T1000 (cell line): ENCODE data around the gene TIFAB.

ENCODE experiments used
- DNase-seq: peaks from one replicate; lab custom pipeline; 2025; ENCODE audit warnings: mixed read lengths; lab: John Stamatoyannopoulos, UW

Gene TIFAB

GRCh38 chr5:135425641-135426040 is 26.5 kb downstream of the TIFAB start:
- DNase-seq: no peak

DNA sequence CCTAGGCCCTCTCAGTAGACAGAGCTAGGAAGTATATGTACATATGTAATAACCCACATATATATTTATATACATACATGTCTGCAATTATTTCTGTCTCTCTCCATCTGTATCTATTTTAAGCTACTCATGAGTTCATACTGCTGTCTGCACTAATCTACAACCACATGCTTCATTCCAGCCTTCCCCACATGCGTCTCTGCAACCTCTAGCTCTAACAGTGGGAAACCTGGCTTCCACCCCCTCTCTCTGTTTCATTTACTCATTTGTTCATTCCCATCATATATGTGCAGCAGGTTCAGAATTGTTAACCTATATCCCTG is 28.3 kb downstream of the TIFAB start:
- no peak for DNase-seq

DNA sequence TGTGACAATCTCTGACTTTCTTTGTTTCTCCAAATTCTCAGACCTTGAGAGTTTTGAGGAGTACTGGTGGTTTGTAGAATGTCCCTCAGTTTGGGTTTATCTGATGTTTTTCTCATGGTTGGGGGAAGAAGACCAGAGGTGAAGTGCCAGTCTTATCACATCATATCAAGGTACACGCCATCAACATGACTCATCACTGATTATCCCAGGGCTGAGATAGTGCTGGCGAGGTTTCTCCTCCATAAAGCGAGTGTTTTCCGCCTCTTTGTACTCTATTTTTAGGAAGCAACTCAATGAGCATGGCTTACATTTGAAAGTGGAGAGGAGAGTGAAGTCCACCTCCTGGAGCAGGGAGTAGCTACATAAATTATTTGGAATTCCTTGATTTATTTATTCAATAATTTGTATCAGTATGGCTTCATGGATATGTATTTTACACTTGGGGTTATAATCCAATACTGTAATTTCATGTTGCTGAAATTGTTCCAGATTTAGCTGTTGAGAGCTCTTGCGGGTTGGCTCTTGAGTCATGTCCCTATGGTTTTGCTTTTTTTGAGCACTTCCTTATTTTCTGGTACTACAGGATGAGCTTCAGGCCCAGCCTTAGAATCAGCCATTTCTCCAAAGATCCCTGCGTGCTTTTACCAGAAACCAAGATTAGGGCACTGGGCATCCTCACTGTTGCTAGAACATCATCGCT is 28.9 kb downstream of the TIFAB start:
- DNase-seq: no peak

- DNase-seq: no peak
These were observed 29.7 kb downstream of the TIFAB start for GRCh38 chr5:135422419-135422818.

DNA sequence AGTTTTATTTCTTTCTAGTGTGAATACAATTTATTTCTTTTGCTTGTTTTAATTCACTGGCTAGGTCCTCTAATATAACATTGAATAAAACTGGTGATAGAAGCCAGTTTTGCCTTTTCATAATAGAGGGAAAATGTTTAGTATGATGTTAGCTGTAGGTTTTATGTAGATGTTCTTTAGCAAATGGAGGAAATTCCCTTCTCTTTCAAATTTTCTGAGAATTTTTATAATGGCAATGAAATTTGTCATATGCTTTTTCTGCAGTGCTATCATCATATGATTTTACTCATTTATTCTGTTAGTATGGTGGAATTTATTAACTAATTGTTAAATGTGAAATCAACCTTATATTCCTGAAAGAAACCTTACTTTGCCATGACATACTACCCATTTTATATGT is 35.1 kb downstream of the TIFAB start:
- no peak for DNase-seq

DNA sequence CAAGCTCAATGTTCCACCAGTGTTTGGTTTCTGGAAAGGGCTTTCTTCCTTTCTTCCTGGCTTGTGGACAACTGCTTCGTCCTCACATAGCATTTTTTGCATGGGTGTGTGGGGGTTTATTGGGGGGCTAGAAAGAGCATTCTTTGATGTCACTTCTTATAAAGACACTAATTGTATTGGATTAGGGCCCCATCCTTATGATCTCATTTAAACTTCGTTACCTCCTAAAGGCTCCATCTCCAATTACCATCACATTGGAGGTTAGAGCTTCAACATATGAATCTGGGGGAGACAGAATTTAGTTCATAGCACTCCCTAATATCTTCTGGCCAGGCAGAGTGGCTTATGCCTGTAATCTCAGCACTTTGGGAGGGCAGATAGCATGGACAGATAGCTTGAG is 47.1 kb downstream of the TIFAB start:
- DNase-seq: no peak

- no peak for DNase-seq
These were observed 50.1 kb downstream of the TIFAB start for GRCh38 chr5:135402031-135402430.

DNA sequence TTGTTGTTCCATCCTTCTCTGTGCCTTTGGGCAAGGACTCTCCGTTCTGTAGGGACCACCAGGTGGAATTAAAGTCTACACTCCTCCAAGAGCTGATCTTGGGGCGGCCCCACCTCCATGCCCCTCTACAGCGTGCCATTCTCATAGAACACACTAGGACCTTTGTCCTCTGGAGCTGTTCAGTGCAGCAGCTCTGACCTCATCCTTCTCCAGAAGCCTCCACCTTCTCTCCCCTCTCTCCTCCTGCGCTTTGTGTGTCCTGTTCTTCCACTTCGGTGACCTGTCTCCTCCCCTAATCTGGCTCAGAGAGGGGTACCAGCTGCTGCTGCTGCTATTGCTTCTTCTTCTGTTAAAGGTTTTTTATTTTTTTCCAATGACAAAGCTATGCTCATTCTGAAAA is 51.3 kb downstream of the TIFAB start:
- DNase-seq: no peak

DNA sequence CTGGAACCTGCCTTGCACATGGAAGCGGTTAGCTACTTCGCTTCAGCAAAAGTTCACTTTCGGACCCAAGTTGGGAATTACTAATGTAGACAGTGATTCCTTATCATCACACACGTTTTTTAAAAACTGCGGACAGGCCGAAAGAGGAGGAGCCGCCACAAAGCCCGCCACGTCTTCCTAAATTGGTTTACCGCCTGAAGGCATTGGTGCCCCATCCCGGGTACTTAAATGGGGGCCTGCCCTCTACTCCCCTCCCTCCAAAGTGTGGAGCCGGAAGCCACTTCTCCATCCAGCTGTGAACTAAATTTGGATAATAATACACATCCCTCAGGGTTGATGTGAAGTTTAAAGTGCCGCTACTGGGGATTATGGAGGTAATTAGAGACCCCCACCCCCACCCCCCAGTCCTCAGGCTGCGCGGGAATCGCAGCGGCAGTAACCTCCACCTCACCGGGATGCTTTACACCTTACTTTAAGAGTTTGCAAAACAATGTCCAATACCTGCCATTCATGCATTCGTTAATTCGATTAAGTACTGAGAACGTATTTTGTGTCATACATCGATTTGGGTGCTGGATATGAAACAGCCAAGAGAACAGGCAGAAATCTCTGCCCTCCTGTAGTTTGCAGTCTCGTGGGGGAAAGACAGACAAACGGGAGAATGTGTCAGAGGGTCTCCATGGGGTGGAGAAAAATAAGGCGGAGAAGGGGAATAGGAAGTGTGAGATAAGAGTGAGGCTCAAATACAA is 52.2 kb downstream of the TIFAB start:
- DNase-seq: no peak

- peak; percentile 66 for DNase-seq
These were observed 53.0 kb downstream of the TIFAB start, which contains the start of gene MACROH2A1 for GRCh38 chr5:135398855-135399793. TSS of gene MACROH2A1 (minus strand) at chr5:135399231. CDS start at chr5:135389093, 10,138 bp downstream.

DNA sequence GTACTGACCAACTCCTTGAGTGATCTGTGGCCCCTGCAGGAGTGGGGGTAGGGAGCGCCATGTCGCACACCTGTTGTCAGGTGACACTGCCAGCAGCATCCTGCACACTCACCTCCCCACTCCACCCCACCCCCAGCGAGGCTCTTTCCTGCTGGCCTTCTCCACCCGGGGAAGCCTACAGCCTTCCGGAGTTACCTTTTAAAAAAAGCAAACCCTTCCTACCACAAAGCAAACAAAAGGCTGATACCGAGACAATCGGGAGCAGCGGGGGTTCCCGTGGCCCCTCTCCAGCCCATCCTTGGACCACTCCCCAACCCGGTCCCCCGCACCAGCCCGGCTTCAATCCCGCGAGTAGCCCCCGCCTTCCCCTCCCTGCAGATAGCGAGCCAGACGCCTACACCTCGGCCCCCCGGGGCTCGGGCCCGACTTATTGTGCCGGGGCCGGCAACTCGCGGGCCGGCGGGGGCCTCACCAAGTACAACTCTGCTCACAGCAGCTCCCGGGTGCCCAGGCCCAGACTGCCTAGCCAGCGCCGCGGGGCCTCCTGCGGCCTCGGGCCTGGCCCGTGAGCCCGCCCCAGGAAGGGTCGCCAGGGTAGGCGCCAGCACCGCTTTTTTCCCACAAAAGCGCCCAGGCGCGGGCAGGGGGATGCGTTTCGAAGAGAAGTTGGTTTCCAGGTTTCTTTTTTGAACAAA is 53.8 kb downstream of the TIFAB start:
- no peak for DNase-seq
